Activated CD8-positive, alpha-beta memory T cell treated with anti-CD3 and anti-CD28 coated beads, Interleukin-2, amount 50 U/mL, for 4 hours (primary cell): ENCODE data around the gene SSH2.
"Not testable (repeated sequence)": the region's sequence is repeated elsewhere in the genome, so short reads cannot be mapped to it uniquely, and the experiment has no call there.

Experiments used
- DNase-seq: peaks from one replicate; pipeline ENCODE4 v3.0.0-alpha.2; 2020

Gene SSH2

GRCh38 chr17:29874358-29874757 lies 55.7 kb downstream of the SSH2 start:
- not testable (repeated sequence) for DNase-seq

- DNase-seq, result no peak
Measured at GRCh38 chr17:29873476-29873875, 56.6 kb downstream of the SSH2 start.

- DNase-seq, result no peak
Measured at GRCh38 chr17:29870836-29871465, 59.1 kb downstream of the SSH2 start.

GRCh38 chr17:29867643-29868181 lies 62.3 kb downstream of the SSH2 start:
- no peak for DNase-seq

- no peak for DNase-seq
Measured at GRCh38 chr17:29866746-29867404, 63.2 kb downstream of the SSH2 start.

- no peak for DNase-seq
Measured at GRCh38 chr17:29864615-29865014, 65.4 kb downstream of the SSH2 start.

GRCh38 chr17:29864123-29864522 lies 65.9 kb downstream of the SSH2 start:
- DNase-seq, result not testable (repeated sequence)

- DNase-seq, result no peak
Measured at GRCh38 chr17:29862951-29863350, 67.1 kb downstream of the SSH2 start.

- no peak for DNase-seq
Measured at GRCh38 chr17:29862127-29862526, 67.9 kb downstream of the SSH2 start.

GRCh38 chr17:29859445-29859844 lies 70.6 kb downstream of the SSH2 start:
- DNase-seq, result not testable (repeated sequence)

GRCh38 chr17:29857823-29858222 lies 72.2 kb downstream of the SSH2 start:
- DNase-seq, result no peak

- DNase-seq, result not testable (repeated sequence)
Measured at GRCh38 chr17:29857105-29857504, 72.9 kb downstream of the SSH2 start.

GRCh38 chr17:29855686-29856085 lies 74.3 kb downstream of the SSH2 start:
- no peak for DNase-seq

GRCh38 chr17:29848737-29849136 lies 81.3 kb downstream of the SSH2 start:
- no peak for DNase-seq

- DNase-seq, result no peak
Measured at GRCh38 chr17:29847527-29848400, 82.3 kb downstream of the SSH2 start.

GRCh38 chr17:29847118-29847517 lies 82.9 kb downstream of the SSH2 start:
- no peak for DNase-seq

- no peak for DNase-seq
Measured at GRCh38 chr17:29846298-29846697, 83.7 kb downstream of the SSH2 start.

GRCh38 chr17:29844339-29845048 lies 85.5 kb downstream of the SSH2 start:
- no peak for DNase-seq

GRCh38 chr17:29840884-29841283 lies 89.1 kb downstream of the SSH2 start:
- DNase-seq, result no peak

GRCh38 chr17:29839656-29840055 lies 90.4 kb downstream of the SSH2 start:
- no peak for DNase-seq

GRCh38 chr17:29838961-29839360 lies 91.1 kb downstream of the SSH2 start:
- no peak for DNase-seq

- DNase-seq, result no peak
Measured at GRCh38 chr17:29837531-29837930, 92.5 kb downstream of the SSH2 start.

- no peak for DNase-seq
Measured at GRCh38 chr17:29836643-29837042, 93.4 kb downstream of the SSH2 start.
